CD4-positive, alpha-beta T cell treated with Interferon alpha-2 for 1 hour (primary cell): ENCODE measurements around the gene ITSN1.
A peak's percentile ranks its signal among the peaks of the same experiment; 100 is the strongest.
"Not testable (repeated sequence)": the region's sequence is repeated elsewhere in the genome, so short reads cannot be mapped to it uniquely, and the experiment has no call there.

ENCODE experiments used
- DNase-seq, 2 donors: peaks; one replicate each; pipeline ENCODE4 v3.0.0-alpha.2; 2020 to 2022

Gene ITSN1

GRCh38 chr21:33642027-33642895 lies at the start of gene ITSN1:
Gene ITSN1 (plus strand): TSS chr21:33642501. CDS start chr21:33718829, 76,328 bp downstream.
- peak; percentile 99 to 100 for DNase-seq

- DNase-seq: no peak
Observed at GRCh38 chr21:33598051-33598450, 44.2 kb upstream of the ITSN1 start.

GRCh38 chr21:33608559-33608958 lies 33.7 kb upstream of the ITSN1 start:
- no peak for DNase-seq

- no peak for DNase-seq
Observed at GRCh38 chr21:33611006-33611744, 31.1 kb upstream of the ITSN1 start.

- DNase-seq: not testable (repeated sequence)
Observed at GRCh38 chr21:33617565-33617964, 24.7 kb upstream of the ITSN1 start.

- DNase-seq: no peak
Observed at GRCh38 chr21:33618407-33618806, 23.9 kb upstream of the ITSN1 start.

- DNase-seq: no peak
Observed at GRCh38 chr21:33619726-33620125, 22.6 kb upstream of the ITSN1 start.

GRCh38 chr21:33622253-33622652 lies 20.0 kb upstream of the ITSN1 start:
- no peak for DNase-seq

- not testable (repeated sequence) for DNase-seq
Observed at GRCh38 chr21:33626151-33626550, 16.1 kb upstream of the ITSN1 start.

GRCh38 chr21:33634254-33634653 lies 8.0 kb upstream of the ITSN1 start:
- DNase-seq: no peak

GRCh38 chr21:33640697-33641351 lies 1.5 kb upstream of the ITSN1 start:
- no peak for DNase-seq

- DNase-seq: peak; percentile 100
Observed at GRCh38 chr21:33641352-33642026, 812 bp upstream of the ITSN1 start, which contains the start of gene CRYZL1. Gene CRYZL1 (minus strand): TSS chr21:33641741. CDS start chr21:33631551, 10,190 bp downstream.

- DNase-seq: peak in 1 of 2 donors; percentile 14
Observed at GRCh38 chr21:33642896-33643657, 776 bp downstream of the ITSN1 start.

- DNase-seq: no peak
Observed at GRCh38 chr21:33643658-33644311, 1.5 kb downstream of the ITSN1 start.

GRCh38 chr21:33644383-33645074 lies 2.2 kb downstream of the ITSN1 start:
- DNase-seq: no peak

- DNase-seq: no peak
Observed at GRCh38 chr21:33645730-33646129, 3.4 kb downstream of the ITSN1 start.

GRCh38 chr21:33647587-33647986 lies 5.3 kb downstream of the ITSN1 start:
- no peak for DNase-seq

- no peak for DNase-seq
Observed at GRCh38 chr21:33648555-33648954, 6.3 kb downstream of the ITSN1 start.

GRCh38 chr21:33650230-33650629 lies 7.9 kb downstream of the ITSN1 start:
- DNase-seq: no peak

GRCh38 chr21:33650929-33651509 lies 8.7 kb downstream of the ITSN1 start:
- DNase-seq: no peak
